ENCODE data around the gene CYTH1.

DNA sequence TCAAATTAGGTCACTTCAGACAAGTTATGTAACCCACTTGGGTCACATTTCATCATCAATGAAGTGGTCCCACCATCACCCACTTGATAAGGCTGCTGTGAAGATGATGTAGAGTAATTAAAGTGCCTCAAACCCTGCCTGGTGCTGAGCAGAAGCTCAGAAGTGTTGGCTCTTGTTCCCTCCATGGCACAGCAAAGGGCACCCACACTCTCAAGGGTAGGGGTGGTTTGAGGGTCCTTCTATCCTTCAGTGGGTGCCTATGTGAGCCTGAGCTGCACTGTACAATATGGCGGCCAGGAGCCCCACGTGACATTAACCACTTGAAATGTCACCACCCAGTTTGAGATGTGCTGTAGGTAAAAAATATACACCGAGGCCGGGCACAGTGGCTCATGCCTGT lies 71.5 kb downstream of the CYTH1 start:
- TF ChIP-seq, protein P1, sequence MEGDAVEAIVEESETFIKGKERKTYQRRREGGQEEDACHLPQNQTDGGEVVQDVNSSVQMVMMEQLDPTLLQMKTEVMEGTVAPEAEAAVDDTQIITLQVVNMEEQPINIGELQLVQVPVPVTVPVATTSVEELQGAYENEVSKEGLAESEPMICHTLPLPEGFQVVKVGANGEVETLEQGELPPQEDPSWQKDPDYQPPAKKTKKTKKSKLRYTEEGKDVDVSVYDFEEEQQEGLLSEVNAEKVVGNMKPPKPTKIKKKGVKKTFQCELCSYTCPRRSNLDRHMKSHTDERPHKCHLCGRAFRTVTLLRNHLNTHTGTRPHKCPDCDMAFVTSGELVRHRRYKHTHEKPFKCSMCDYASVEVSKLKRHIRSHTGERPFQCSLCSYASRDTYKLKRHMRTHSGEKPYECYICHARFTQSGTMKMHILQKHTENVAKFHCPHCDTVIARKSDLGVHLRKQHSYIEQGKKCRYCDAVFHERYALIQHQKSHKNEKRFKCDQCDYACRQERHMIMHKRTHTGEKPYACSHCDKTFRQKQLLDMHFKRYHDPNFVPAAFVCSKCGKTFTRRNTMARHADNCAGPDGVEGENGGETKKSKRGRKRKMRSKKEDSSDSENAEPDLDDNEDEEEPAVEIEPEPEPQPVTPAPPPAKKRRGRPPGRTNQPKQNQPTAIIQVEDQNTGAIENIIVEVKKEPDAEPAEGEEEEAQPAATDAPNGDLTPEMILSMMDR (IDR thresholded peaks at IDR 0.05 in 2 of 3, conservative IDR thresholded peaks at IDR 0.05 in 1 of 3; ENCODE audit: borderline replicate concordance in 1 of 3, insufficient read depth in 1 of 3, low read depth in 2 of 3, low read length in 2 of 3) = no peak
- TF ChIP-seq JUND (IDR thresholded peaks at IDR 0.05) (no peak), EZH2 (IDR thresholded peaks at IDR 0.05) (no peak), SRF (IDR thresholded peaks at IDR 0.05; ENCODE audit: low read depth) (no peak)

Data from HCT116 (cell line).